HG02885 (cell line): ENCODE results near the gene PAK1IP1.
"Not testable (repeated sequence)": the region's sequence is repeated elsewhere in the genome, so short reads cannot be mapped to it uniquely, and the experiment has no call there.

Source experiments
- ATAC-seq: cut with Tn5 transposase; IDR thresholded peaks from one replicate; pipeline ENCODE4 v1.9.1; 2021; ENCODE audit warnings: mild to moderate bottlenecking; ENCODE audit not compliant: unreplicated experiment, poor library complexity

PAK1IP1 gene, protein sequence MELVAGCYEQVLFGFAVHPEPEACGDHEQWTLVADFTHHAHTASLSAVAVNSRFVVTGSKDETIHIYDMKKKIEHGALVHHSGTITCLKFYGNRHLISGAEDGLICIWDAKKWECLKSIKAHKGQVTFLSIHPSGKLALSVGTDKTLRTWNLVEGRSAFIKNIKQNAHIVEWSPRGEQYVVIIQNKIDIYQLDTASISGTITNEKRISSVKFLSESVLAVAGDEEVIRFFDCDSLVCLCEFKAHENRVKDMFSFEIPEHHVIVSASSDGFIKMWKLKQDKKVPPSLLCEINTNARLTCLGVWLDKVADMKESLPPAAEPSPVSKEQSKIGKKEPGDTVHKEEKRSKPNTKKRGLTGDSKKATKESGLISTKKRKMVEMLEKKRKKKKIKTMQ

DNA sequence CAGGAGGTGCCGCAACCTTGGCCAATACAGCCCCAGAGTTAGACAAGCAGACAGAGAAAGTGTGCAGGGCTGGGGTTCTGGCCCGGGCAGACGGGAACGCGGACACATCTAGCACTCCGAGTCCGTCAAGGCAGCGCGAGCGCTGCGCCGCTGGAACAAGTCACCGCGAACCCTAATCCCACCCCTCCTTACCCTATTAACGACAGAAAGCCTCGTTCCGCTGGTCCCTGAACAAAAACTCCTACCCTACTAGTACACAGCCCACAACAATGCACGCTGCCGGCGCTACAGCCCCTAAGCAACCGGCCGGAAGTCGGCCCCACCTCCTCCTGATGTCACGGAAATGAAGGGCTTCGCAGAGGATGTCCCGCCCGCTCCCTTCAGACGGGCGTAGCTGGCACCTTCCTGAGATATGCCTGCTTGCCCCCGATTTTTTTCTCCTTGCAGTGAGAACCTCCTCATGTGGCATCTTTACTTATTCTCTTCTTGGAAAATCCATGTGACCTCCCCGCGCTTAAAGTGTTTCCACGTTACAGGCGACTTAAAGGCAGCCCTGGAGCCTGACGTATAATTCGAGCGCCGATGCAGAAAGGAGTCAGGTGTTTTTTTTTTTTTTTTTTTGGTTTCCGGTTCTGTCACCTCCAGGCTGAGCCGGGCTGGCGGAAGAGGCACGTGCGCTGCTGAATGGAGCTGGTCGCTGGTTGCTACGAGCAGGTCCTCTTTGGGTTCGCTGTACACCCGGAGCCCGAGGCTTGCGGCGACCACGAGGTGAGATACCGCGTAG, at the start of gene PAK1IP1, which contains the start of gene C6orf52:
TSS of gene PAK1IP1 (plus strand) at position 671 of the 784 bp plus-strand sequence. CDS start at position 685, 14 bp downstream.
TSS of gene C6orf52 (minus strand) at position 315 of the 784 bp plus-strand sequence. CDS start 7,066 bp downstream, outside the sequence.
- peak; percentile 98 for ATAC-seq

GRCh38 chr6:10655508-10656055, 39.2 kb upstream of the PAK1IP1 start:
- no peak for ATAC-seq

DNA sequence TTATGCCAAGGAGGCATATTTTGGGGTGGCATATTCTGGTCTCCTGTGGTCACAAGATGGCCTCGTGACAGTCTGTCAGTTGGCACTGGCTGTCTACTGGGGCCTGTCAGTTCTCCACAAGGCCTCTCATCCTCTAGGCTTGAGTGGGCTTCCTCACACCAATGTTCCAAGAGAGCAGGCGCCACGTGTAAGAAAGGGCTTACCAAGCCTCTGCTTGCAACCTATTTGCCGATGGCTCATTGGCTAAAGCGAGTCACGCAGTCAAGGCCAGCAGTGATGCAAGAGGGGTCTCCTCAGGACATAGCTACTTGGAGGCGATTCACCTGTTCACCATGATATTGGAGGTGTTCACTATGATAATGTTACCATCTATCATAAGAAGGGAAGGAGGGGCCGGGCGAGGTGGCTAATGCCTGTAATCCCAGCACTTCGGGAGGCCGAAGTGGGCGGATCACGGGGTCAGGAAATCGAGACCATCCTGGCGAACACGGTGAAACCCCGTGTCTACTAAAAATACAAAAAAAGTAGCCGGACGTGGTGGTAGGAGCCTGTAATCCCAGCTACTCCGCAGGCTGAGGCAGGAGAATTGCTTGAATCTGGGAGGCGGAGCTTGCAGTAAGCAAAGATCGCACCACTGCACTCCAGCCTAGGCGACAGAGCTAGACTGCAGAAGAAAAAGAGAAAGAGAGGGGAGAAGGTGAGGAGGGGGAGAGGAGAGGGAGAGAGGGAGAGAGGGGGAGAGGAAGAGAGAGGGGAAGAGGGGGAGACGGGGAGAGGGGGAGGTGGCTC, 35.7 kb upstream of the PAK1IP1 start:
- no peak for ATAC-seq

- no peak for ATAC-seq
These were observed 34.9 kb upstream of the PAK1IP1 start for GRCh38 chr6:10659699-10660348.

- ATAC-seq, result not testable (repeated sequence)
These were observed 34.2 kb upstream of the PAK1IP1 start for GRCh38 chr6:10660431-10661191.

DNA sequence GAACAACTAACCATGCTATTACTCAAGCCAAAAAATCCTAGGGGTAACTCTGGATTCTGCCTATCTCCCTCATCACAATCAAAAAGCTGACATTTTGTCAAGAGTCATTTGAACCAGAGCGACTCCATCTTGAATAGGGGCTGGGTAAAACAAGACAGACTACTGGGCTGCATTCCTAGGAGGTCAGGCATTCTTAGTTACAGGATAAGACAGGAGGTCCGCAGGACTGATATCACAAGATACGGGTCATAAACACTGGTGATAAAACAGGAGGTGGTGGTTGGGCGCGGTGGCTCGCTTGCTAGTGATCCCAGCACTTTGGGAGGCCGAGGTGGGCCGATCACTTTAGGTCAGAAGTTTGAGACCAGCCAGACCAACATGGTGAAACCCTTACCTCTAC, 32.6 kb upstream of the PAK1IP1 start:
- ATAC-seq, result no peak

DNA sequence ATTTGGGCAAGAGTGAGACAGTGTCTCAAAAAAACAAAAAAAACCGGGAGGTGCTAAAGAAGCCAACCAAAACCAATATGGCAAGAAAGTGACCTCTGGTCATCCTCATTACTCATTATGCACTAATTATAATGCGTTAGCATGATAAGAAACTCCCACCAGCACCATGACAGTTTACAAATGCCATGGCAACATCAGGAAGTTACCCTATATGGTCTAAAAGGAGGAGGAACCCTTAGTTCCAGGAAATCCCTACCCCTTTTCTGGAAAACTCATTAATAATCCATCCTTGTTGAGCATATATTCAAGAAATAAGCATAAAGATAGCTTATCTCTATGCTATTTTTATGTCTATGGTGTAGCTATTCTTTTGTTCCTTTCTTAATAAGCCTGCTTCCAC, 32.0 kb upstream of the PAK1IP1 start:
- no peak for ATAC-seq

- ATAC-seq, result not testable (repeated sequence)
These were observed 29.2 kb upstream of the PAK1IP1 start for GRCh38 chr6:10665595-10665994.

DNA sequence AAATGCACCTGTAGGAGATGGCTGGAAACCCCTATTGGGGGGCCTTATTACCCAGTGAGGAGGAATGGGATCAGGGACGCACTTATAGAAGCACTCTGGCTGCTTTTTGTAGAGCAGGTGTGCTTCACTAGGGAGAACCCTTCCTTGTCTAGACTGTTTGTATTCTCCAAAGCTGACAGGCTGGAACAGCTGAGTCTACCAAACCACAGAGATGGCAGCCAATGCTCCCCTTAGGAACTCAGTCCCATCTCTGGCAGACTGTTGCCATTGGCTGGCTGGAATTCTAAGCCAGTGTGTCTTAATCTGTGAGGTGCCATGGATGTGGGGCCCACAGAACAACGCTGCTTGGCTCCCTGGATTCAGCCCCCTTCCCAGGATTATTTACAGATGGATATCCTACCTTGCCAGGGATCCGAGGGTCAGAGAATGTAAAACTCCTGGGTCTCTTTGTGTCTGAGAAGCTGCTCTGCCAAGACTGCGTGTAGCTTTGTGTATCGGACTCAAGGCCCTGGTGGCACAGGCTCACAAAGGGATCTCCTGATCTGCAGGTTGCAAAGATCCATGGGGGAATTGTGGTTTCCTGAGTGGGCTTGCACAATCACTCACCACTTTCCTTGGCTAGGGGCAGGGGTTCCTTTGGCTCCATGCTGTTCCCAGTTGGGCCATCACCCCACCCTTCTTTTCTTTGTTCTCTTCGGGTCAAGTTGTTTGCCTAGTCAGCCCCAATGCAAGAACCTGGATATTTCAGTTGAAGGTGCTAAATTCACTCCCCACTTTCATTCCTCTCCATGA, 26.4 kb upstream of the PAK1IP1 start:
- no peak for ATAC-seq

- no peak for ATAC-seq
These were observed 18.4 kb upstream of the PAK1IP1 start for GRCh38 chr6:10676403-10676802.

GRCh38 chr6:10678456-10678855, 16.3 kb upstream of the PAK1IP1 start:
- no peak for ATAC-seq

DNA sequence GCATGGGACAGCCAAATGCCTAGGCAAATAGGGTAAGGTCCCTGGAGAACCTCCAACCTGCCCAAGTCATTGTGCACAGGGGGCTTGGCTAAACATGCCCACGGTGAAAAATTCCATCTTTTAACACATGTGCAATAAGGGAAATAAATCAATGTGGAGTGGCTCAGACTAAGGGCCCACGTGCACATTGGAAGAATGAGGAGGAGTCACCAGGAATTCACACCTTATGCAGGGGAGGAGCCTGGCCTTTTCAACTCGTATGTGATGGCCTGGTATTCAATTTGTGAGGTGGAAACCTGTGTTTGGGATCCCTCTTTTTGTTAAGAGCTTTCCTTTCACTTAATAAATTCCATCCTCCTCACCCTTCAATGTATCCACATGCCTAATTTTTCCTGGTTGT, 13.0 kb upstream of the PAK1IP1 start:
- ATAC-seq, result no peak

- no peak for ATAC-seq
These were observed 12.3 kb upstream of the PAK1IP1 start for GRCh38 chr6:10682355-10682988.

DNA sequence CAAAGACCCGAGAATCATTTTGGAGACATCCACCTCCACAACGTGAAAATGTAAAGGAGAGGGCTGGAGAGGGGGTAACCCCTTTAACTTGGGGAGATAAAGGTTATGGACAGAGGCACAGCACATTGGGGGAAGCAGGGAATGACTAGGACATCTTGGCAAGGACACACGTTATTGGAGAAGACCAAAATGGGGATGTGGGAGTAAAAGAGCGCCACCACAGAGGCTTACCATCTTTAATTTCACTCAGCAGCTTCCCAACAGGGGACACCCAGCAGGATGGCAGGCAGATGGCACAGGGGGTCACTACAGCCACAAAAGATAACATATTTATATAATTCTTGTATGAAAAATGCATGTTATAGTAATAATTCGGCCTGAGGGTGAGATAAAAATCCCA, 10.2 kb upstream of the PAK1IP1 start:
- ATAC-seq, result no peak

DNA sequence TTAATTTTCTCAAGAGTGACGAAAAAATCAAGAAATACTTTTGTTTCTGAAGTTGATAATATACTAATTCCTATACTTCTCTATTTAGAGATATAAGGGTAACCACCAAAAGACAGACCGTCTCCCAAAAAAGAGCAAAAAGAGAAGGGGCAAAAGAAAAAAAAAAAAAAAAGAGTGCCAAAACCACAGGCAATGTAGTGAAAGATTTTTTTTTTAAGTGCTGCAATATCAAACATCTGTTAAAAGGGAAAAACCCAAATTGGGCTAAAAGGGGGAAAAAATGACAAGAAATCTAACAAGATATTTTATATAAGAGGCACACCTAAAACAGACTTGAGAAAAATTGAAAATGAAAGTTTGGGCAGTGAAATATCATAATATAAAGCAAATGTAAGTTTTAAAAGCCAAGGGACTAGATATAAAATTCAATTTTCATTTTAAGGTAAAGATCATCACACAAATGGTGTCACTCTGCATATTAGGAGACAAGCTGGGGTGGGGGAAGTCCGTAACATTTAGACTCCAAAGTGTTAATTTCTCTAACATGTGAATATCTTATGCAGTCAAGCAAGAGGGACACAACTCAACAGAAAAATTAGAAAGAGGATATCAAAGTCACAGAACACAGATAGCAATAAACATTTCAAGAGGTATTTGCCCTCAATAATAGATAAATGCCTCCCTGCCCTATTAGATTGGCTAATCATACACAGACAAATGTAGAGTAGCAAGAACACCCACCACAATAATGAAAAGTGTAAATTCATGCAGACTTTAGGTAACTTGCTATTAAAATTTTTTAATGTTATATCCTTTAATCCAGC, 9.5 kb upstream of the PAK1IP1 start:
- ATAC-seq, result no peak

GRCh38 chr6:10686901-10687300, 7.9 kb upstream of the PAK1IP1 start:
- ATAC-seq, result no peak

- ATAC-seq, result no peak
These were observed 7.2 kb upstream of the PAK1IP1 start for GRCh38 chr6:10687582-10687981.
